IMR-90 (cell line): Measurements from ENCODE around the gene PJA1. TPM values are rescaled to one million over a fixed set of nuclear protein-coding genes. Genes with fewer than 3 reads are reported as not detected.

Experiments used
- ATAC-seq: fragments of 200-7000 bp; cut with Tn5 transposase; 2 replicates; pipeline ENCODE4 v1.9.1; 2020; ENCODE audit warnings: low read depth, mild to moderate bottlenecking, moderate library complexity
- BruUV-seq: library from RNA; stranded (reverse); fragments of 400-500 nt; replicated peaks from 2 replicates; lab custom pipeline; 2021; lab: Mats Ljungman, UMichigan
- CTCF ChIA-PET: fragments of 300-600 bp; formaldehyde crosslinking; extraction: SDS; loops from one replicate; lab custom pipeline; 2021; ENCODE audit warnings: antibody characterized with exemption; lab: Yijun Ruan, JAX
- POLR2A ChIA-PET: fragments of 300-600 bp; sonication (Branson Sonifier 250); formaldehyde crosslinking; loops from one replicate; lab custom pipeline; 2022; ENCODE audit warnings: antibody characterized with exemption; ENCODE audit not compliant: unreplicated experiment; lab: Charles Lee
- DNase-seq: peaks from one replicate; pipeline ENCODE4 v3.0.0; 2013
- H2AFZ ChIP-seq: replicated peaks from 2 replicates; pipeline ENCODE3; 2013; ENCODE audit warnings: low read length, mild to moderate bottlenecking; ENCODE audit not compliant: poor library complexity
- H2AK5ac ChIP-seq: 2 replicates; pipeline ENCODE4 v1.6.1; 2013; ENCODE audit warnings: low read depth, low read length, inconsistent platforms
- H2AK9ac ChIP-seq: replicated peaks from 2 replicates; pipeline ENCODE3; 2013; ENCODE audit warnings: mild to moderate bottlenecking, low read depth, low read length, moderate library complexity; ENCODE audit not compliant: poor library complexity
- H2BK120ac ChIP-seq: 2 replicates; pipeline ENCODE4 v1.6.1; 2013; ENCODE audit warnings: low read depth, low read length, inconsistent platforms
- H2BK15ac ChIP-seq: 3 replicates; pipeline ENCODE4 v1.6.1; 2013; ENCODE audit warnings: low read depth, low read length, inconsistent platforms
- H2BK20ac ChIP-seq: 2 replicates; pipeline ENCODE4 v1.6.1; 2013; ENCODE audit warnings: low read depth, mild to moderate bottlenecking, inconsistent platforms, low read length, moderate library complexity
- H2BK5ac ChIP-seq: 2 replicates; pipeline ENCODE4 v1.6.1; 2013; ENCODE audit warnings: mild to moderate bottlenecking, low read depth, low read length, inconsistent platforms; ENCODE audit not compliant: poor library complexity, severe bottlenecking
- H3K14ac ChIP-seq: replicated peaks from 2 replicates; pipeline ENCODE4 v1.6.1; 2013; ENCODE audit warnings: low read depth, low read length, inconsistent platforms
- H3K18ac ChIP-seq: 2 replicates; pipeline ENCODE4 v1.6.1; 2013; ENCODE audit warnings: low read depth, low read length, control low read depth
- H3K23ac ChIP-seq: 2 replicates; pipeline ENCODE4 v1.6.1; 2013; ENCODE audit warnings: low read depth, low read length, inconsistent platforms
- H3K27ac ChIP-seq: 2 replicates; pipeline ENCODE4 v1.5.1; 2013; ENCODE audit warnings: mild to moderate bottlenecking, control low read depth, low read length; ENCODE audit not compliant: insufficient read depth
- H3K27me3 ChIP-seq: 2 replicates; pipeline ENCODE4 v1.6.1; 2013; ENCODE audit warnings: low read length; ENCODE audit not compliant: control insufficient read depth, insufficient read depth
- H3K36me3 ChIP-seq: 2 replicates; pipeline ENCODE4 v1.6.1; 2013; ENCODE audit warnings: low read length, mixed read lengths; ENCODE audit not compliant: control insufficient read depth, insufficient read depth
- H3K4ac ChIP-seq: 2 replicates; pipeline ENCODE4 v1.6.1; 2013; ENCODE audit warnings: low read depth, low read length, inconsistent platforms
- H3K4me1 ChIP-seq: 2 replicates; pipeline ENCODE4 v1.6.1; 2013; ENCODE audit warnings: low read length, mixed read lengths; ENCODE audit not compliant: control insufficient read depth, insufficient read depth
- H3K4me2 ChIP-seq: 2 replicates; pipeline ENCODE4 v1.6.1; 2013; ENCODE audit warnings: low read depth, mild to moderate bottlenecking, control low read depth, low read length, moderate library complexity
- H3K4me3 ChIP-seq: 2 replicates; pipeline ENCODE4 v1.5.1; 2013; ENCODE audit warnings: low read depth, mild to moderate bottlenecking, control low read depth, low read length, moderate library complexity; ENCODE audit not compliant: insufficient read depth
- H3K56ac ChIP-seq: 2 replicates; pipeline ENCODE4 v1.6.1; 2013; ENCODE audit warnings: low read length, inconsistent platforms; ENCODE audit not compliant: insufficient read depth; ENCODE audit errors: extremely low read depth
- H3K79me1 ChIP-seq, 2 experiments: 2 replicates each; pipeline ENCODE4 v1.6.1; 2013; ENCODE audit warnings: low read length in 2 of 2, inconsistent platforms in 1 of 2, low read depth in 1 of 2
- H3K9ac ChIP-seq: 2 replicates; pipeline ENCODE4 v1.6.1; 2013; ENCODE audit warnings: low read depth, low read length, control low read depth
- H3K9me1 ChIP-seq: 2 replicates; pipeline ENCODE4 v1.6.1; 2013; ENCODE audit warnings: low read length, inconsistent platforms; ENCODE audit not compliant: insufficient read depth
- H3K9me3 ChIP-seq: 2 replicates; pipeline ENCODE4 v1.6.1; 2013; ENCODE audit warnings: low read length; ENCODE audit not compliant: control insufficient read depth, insufficient read depth
- H4K20me1 ChIP-seq: 2 replicates; pipeline ENCODE4 v1.6.1; 2013; ENCODE audit warnings: low read length, inconsistent platforms; ENCODE audit not compliant: insufficient read depth
- H4K5ac ChIP-seq: 2 replicates; pipeline ENCODE4 v1.6.1; 2013; ENCODE audit warnings: mild to moderate bottlenecking, low read depth, low read length, control low read depth
- H4K8ac ChIP-seq, 2 experiments: 2 replicates each; pipeline ENCODE4 v1.6.1; 2013; ENCODE audit warnings: low read depth in 2 of 2, low read length in 2 of 2, control low read depth in 1 of 2, inconsistent platforms in 1 of 2
- H4K91ac ChIP-seq: 2 replicates; pipeline ENCODE4 v1.6.1; 2013; ENCODE audit warnings: low read depth, low read length, inconsistent platforms; ENCODE audit not compliant: insufficient read depth
- BHLHE40 ChIP-seq: fragments of 150-350 bp; IDR thresholded peaks from 2 replicates; pipeline ENCODE4 v1.6.1; 2016; ENCODE audit warnings: mild to moderate bottlenecking, low read depth, low read length
- CEBPB ChIP-seq: IDR thresholded peaks from 2 replicates; pipeline ENCODE4 v1.6.1; 2012; ENCODE audit warnings: low read depth, low read length, improper control_type of control experiment
- CHD1 ChIP-seq: IDR thresholded peaks from 2 replicates; pipeline ENCODE4 v1.6.1; 2012; ENCODE audit warnings: low read depth, low read length, improper control_type of control experiment
- FOS ChIP-seq: fragments of 150-350 bp; IDR thresholded peaks from 2 replicates; pipeline ENCODE4 v1.6.1; 2016; ENCODE audit warnings: low read depth, low read length
- MAFK ChIP-seq: IDR thresholded peaks from 2 replicates; pipeline ENCODE4 v1.6.1; 2012; ENCODE audit warnings: low read depth, low read length, improper control_type of control experiment
- MAZ ChIP-seq: IDR thresholded peaks from 2 replicates; pipeline ENCODE4 v1.6.1; 2012; ENCODE audit warnings: low read depth, mild to moderate bottlenecking, low read length, improper control_type of control experiment, moderate library complexity, borderline replicate concordance
- MXI1 ChIP-seq: IDR thresholded peaks from 2 replicates; pipeline ENCODE4 v1.6.1; 2012; ENCODE audit warnings: low read depth, mild to moderate bottlenecking, low read length, moderate library complexity, borderline replicate concordance
- NFE2L2 ChIP-seq: fragments of 150-350 bp; IDR thresholded peaks from 2 replicates; pipeline ENCODE4 v1.6.1; 2016; ENCODE audit warnings: low read depth, mild to moderate bottlenecking, low read length
- POLR2A ChIP-seq: IDR thresholded peaks from 2 replicates; pipeline ENCODE4 v1.6.1; 2012; ENCODE audit warnings: mild to moderate bottlenecking, low read depth, low read length
- RAD21 ChIP-seq: IDR thresholded peaks from 2 replicates; pipeline ENCODE4 v1.6.1; 2012; ENCODE audit warnings: low read length, improper control_type of control experiment
- RCOR1 ChIP-seq: IDR thresholded peaks from 2 replicates; pipeline ENCODE4 v1.6.1; 2012; ENCODE audit warnings: mild to moderate bottlenecking, low read length, improper control_type of control experiment; ENCODE audit not compliant: insufficient replicate concordance
- RFX5 ChIP-seq: IDR thresholded peaks from 2 replicates; pipeline ENCODE4 v1.8.0; 2012; ENCODE audit warnings: low read depth, mild to moderate bottlenecking, low read length, moderate library complexity
- SMC3 ChIP-seq: fragments of 150-350 bp; IDR thresholded peaks from 2 replicates; pipeline ENCODE4 v1.6.1; 2016; ENCODE audit warnings: low read depth, mild to moderate bottlenecking, antibody characterized with exemption, low read length, moderate library complexity
- WGBS, 2 experiments: methylation state at CpG; one replicate each; pipeline versions ENCODE4 v1.1.5 to v1.1.7; 2013; ENCODE audit warnings: missing lambda C conversion rate in 2 of 2; ENCODE audit not compliant: insufficient read length in 1 of 2; ENCODE audit errors: extremely low coverage in 2 of 2; 5-methylcytosine and 5-hydroxymethylcytosine counted together
- dilution Hi-C: fragments of 300-500 bp; cut with HindIII; formaldehyde crosslinking; loops from one replicate; pipeline ENCODE4 v1.14.3; 2018; ENCODE audit warnings: low sequenced_read_pairs; ENCODE audit not compliant: unreplicated experiment
- in situ Hi-C: fragments of 300-500 bp; cut with MboI; formaldehyde crosslinking; loops from 3 replicates; pipeline ENCODE4 v1.14.3; 2019; ENCODE audit warnings: low sequenced_read_pairs, inconsistent platforms, mixed read lengths
- intact Hi-C: fragments of 100-400 bp; cut with micrococcal nuclease; formaldehyde crosslinking; loops from 2 replicates; pipeline ENCODE4 v1.10.0; 2022
- polyA plus RNA-seq, 3 experiments: library from polyadenylated mRNA; depleted of rRNA; stranded (reverse); fragments of >200 nt; gene quantifications; 2 replicates each; pipeline ENCODE4 v1.2.3, GENCODE V29; 2012; ENCODE audit warnings: low replicate concordance in 1 of 3
- total RNA-seq: library from RNA; depleted of rRNA; stranded (reverse); fragments of >200 nt; gene quantifications from 2 replicates; pipeline ENCODE4 v1.2.3, GENCODE V29; 2012
- TF ChIP-seq, protein P1 (sequence below): fragments of 150-350 bp; IDR thresholded peaks from 2 replicates; pipeline ENCODE4 v1.6.1; 2017; ENCODE audit warnings: mild to moderate bottlenecking, antibody characterized with exemption, low read length, low read depth
- TF ChIP-seq, protein P2 (sequence below): conservative IDR thresholded peaks from 2 replicates; pipeline ENCODE4 v1.5.1; 2012; ENCODE audit warnings: mild to moderate bottlenecking, low read depth, low read length, improper control_type of control experiment
- TF ChIP-seq, protein P3 (sequence below): fragments of 150-350 bp; IDR thresholded peaks from 2 replicates; pipeline ENCODE4 v1.6.1; 2016; ENCODE audit warnings: low read depth, mild to moderate bottlenecking, low read length, moderate library complexity, borderline replicate concordance

The PJA1 gene
- total and polyA plus RNA-seq, 2 of the 4 experiments (the other 2 are of a cell fraction), result 15.1 to 24.4 TPM

DNA sequence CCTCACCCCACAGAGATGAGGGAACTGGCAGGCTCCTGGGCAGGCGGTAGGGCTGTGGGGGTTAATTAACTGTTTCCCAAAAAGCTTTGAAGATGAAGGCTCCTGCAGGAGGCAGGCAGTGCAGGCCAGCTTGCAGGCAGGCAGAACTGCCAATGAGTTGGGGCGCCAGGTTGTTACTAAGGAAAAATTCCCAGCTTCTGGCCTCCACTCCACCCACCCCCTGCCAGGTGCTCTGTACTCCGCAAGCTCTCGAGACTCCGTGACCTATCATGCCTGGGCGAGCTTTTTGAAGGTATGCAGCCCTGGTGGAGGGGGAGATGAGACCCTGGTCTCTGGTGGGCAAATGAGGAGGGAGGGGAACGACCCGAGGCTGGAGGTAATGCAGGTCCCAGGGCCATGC, 41.8 kb downstream of the PJA1 start:
- WGBS, 2 experiments, result no CpG with 5 or more reads among the region's 8 CpGs
- Histone ChIP-seq H3K56ac (no peak overlapping the region), H2BK15ac (peak overlapping the region; percentile 21; the same call in 1 of the 3 replicates), H2BK20ac (peak overlapping the region; percentile 75), H2AFZ (peak overlapping the region; percentile 34), H3K27me3 (peaks cover 7% of the 10 kb centered on the region; the same call in 1 of the 2 replicates), H3K23ac (no peak overlapping the region), H3K18ac (peak overlapping the region; percentile 45; the same call in 1 of the 2 replicates), H3K9ac (no peak overlapping the region), H3K27ac (peak overlapping the region; percentile 74), H3K4me2 (no peak overlapping the region), H3K4me3 (no peak overlapping the region), H2BK5ac (peak overlapping the region; percentile 81), H3K4ac (peak overlapping the region; percentile 83), H3K9me1 (0 out of 2 replicates have a peak, but pooled peaks cover 7% of the 10 kb centered on the region), H2AK5ac (peak overlapping the region; percentile 63; the same call in 1 of the 2 replicates), H4K91ac (peak overlapping the region; percentile 71), H3K79me1 (no peaks in the 10 kb centered on the region), H2AK9ac (peak overlapping the region; percentile 2), H4K20me1 (no peaks in the 10 kb centered on the region), H3K36me3 (no peaks in the 10 kb centered on the region), H4K5ac (peak overlapping the region; percentile 43), H3K14ac (0 out of 2 replicates have a peak overlapping the region, but pooled peaks have one; percentile 0), H2BK120ac (peak overlapping the region; percentile 85), H3K4me1 (peaks cover 16% of the 10 kb centered on the region), H3K9me3 (no peaks in the 10 kb centered on the region), H4K8ac (peak overlapping the region; percentile 14 to 47; a peak in 2 of 4 replicates)
- intact Hi-C loops (no loop called here), in situ Hi-C loops (no loop called here), dilution Hi-C loops (no loop called here)
- ChIA-PET CTCF (interaction anchor here (1.0 kb wide), 2 partner anchors 30 to 99 kb away, joined by 3 to 4 read pairs; no protein-coding TSS in a partner anchor), POLR2A (no interaction called here)
- no TSS peak for BruUV-seq
- TF ChIP-seq FOS, result no peak
- TF ChIP-seq, protein P1, sequence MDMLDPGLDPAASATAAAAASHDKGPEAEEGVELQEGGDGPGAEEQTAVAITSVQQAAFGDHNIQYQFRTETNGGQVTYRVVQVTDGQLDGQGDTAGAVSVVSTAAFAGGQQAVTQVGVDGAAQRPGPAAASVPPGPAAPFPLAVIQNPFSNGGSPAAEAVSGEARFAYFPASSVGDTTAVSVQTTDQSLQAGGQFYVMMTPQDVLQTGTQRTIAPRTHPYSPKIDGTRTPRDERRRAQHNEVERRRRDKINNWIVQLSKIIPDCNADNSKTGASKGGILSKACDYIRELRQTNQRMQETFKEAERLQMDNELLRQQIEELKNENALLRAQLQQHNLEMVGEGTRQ, result no peak
- no peak for TF ChIP-seq MAFK
- TF ChIP-seq RFX5, result no peak
- TF ChIP-seq CEBPB, result no peak
- TF ChIP-seq, protein P2, sequence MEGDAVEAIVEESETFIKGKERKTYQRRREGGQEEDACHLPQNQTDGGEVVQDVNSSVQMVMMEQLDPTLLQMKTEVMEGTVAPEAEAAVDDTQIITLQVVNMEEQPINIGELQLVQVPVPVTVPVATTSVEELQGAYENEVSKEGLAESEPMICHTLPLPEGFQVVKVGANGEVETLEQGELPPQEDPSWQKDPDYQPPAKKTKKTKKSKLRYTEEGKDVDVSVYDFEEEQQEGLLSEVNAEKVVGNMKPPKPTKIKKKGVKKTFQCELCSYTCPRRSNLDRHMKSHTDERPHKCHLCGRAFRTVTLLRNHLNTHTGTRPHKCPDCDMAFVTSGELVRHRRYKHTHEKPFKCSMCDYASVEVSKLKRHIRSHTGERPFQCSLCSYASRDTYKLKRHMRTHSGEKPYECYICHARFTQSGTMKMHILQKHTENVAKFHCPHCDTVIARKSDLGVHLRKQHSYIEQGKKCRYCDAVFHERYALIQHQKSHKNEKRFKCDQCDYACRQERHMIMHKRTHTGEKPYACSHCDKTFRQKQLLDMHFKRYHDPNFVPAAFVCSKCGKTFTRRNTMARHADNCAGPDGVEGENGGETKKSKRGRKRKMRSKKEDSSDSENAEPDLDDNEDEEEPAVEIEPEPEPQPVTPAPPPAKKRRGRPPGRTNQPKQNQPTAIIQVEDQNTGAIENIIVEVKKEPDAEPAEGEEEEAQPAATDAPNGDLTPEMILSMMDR, result no peak
- no peak for TF ChIP-seq POLR2A
- TF ChIP-seq BHLHE40, result no peak
- TF ChIP-seq MXI1, result no peak
- no peak for TF ChIP-seq MAZ
- TF ChIP-seq SMC3, result no peak
- TF ChIP-seq, protein P3, sequence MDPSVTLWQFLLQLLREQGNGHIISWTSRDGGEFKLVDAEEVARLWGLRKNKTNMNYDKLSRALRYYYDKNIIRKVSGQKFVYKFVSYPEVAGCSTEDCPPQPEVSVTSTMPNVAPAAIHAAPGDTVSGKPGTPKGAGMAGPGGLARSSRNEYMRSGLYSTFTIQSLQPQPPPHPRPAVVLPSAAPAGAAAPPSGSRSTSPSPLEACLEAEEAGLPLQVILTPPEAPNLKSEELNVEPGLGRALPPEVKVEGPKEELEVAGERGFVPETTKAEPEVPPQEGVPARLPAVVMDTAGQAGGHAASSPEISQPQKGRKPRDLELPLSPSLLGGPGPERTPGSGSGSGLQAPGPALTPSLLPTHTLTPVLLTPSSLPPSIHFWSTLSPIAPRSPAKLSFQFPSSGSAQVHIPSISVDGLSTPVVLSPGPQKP, result no peak
- no peak for TF ChIP-seq NFE2L2
- no peak for TF ChIP-seq RCOR1
- TF ChIP-seq RAD21, result no peak
- TF ChIP-seq CHD1, result no peak
- DNase-seq (no peak), ATAC-seq (no peak)
